Peyer's patch (tissue), 4 donors: Measurements from ENCODE around the gene SYCN. TPM values are rescaled to one million over a fixed set of nuclear protein-coding genes. Genes with fewer than 3 reads are reported as not detected.
"Not testable (repeated sequence)": the region's sequence is repeated elsewhere in the genome, so short reads cannot be mapped to it uniquely, and the experiment has no call there.

Source experiments
- DNase-seq, 3 donors: peaks; one replicate each; pipeline ENCODE4 v3.0.0-alpha.2; 2017 to 2019
- H3K27ac ChIP-seq, 4 donors: fragments of 200-600 bp; sonication (generic); one replicate each; pipeline ENCODE4 v1.5.1; 2016 to 2019
- H3K27me3 ChIP-seq, 2 donors: fragments of 200-600 bp; sonication (generic); one replicate each; pipeline ENCODE4 v1.5.1; 2019
- H3K36me3 ChIP-seq, 3 donors: fragments of 200-600 bp; sonication (generic); one replicate each; pipeline ENCODE4 v1.5.1; 2016 to 2019
- H3K4me1 ChIP-seq, 4 donors: fragments of 200-600 bp; sonication (generic); one replicate each; pipeline ENCODE4 v1.5.1; 2016 to 2019
- H3K4me3 ChIP-seq, 4 donors: fragments of 200-600 bp; sonication (generic); 1 replicate in 3 of 4; 2 replicates in 1 of 4; pipeline ENCODE4 v1.5.1; 2016 to 2019; ENCODE audit warnings: mild to moderate bottlenecking in 1 of 4
- H3K9me3 ChIP-seq, 4 donors: fragments of 200-600 bp; sonication (generic); one replicate each; pipeline ENCODE4 v1.5.1; 2016 to 2019; ENCODE audit warnings: mild to moderate bottlenecking in 1 of 4
- CTCF ChIP-seq, 6 experiments: fragments of 450-650 bp in 4 of 6; fragments of 200-600 bp in 2 of 6; sonication (generic) in 1 of 6; IDR thresholded peaks; one replicate each; pipeline ENCODE4 v1.5.1; 2017 to 2019; ENCODE audit warnings: antibody characterized with exemption in 6 of 6, mild to moderate bottlenecking in 3 of 6, moderate library complexity in 1 of 6
- POLR2A ChIP-seq, 2 donors: fragments of 450-650 bp; IDR thresholded peaks; one replicate each; pipeline ENCODE4 v1.5.1; 2017; ENCODE audit warnings: antibody characterized with exemption in 2 of 2, mild to moderate bottlenecking in 2 of 2, moderate library complexity in 2 of 2
- total RNA-seq, 4 donors: library from RNA; depleted of rRNA; stranded (reverse); fragments of >200 nt; gene quantifications; one replicate each; pipeline ENCODE4 v1.1.0, GENCODE V29; 2016

The SYCN gene
- total RNA-seq, 4 donors from 2014 or later, result not detected

GRCh38 chr19:39248806-39249205 lies 44.7 kb upstream of the SYCN start, which contains the start of gene IFNL4:
IFNL4 (minus strand) TSS chr19:39248856.
- H3K27ac ChIP-seq, result no peak within 1 kb of the TSS
- peaks cover 0 to 14% (median 0%) of the 10 kb centered on the region in 4 donors for H3K4me1 ChIP-seq
- H3K4me3 ChIP-seq, result peak within 1 kb of the TSS in 2 of 4 donors; percentile 12 to 24
- DNase-seq, result no peak
- H3K36me3 ChIP-seq, result no peaks in the 10 kb centered on the region
- H3K27me3 ChIP-seq, result peaks cover 0 to 16% of the 10 kb centered on the region in 2 donors
- TF ChIP-seq POLR2A (IDR thresholded peaks at IDR 0.05), result no peak
- TF ChIP-seq CTCF (IDR thresholded peaks at IDR 0.05), result no peak
- H3K9me3 ChIP-seq, result no peaks in the 10 kb centered on the region

- H3K27me3 ChIP-seq, result peaks cover 0 to 16% of the 10 kb centered on the region in 2 donors
- H3K4me1 ChIP-seq, result peaks cover 0 to 14% (median 0%) of the 10 kb centered on the region in 4 donors
- TF ChIP-seq POLR2A (IDR thresholded peaks at IDR 0.05) (no peak), CTCF (IDR thresholded peaks at IDR 0.05) (no peak)
- no peak overlapping the region for H3K27ac ChIP-seq
- H3K4me3 ChIP-seq, result peak overlapping the region in 2 of 4 donors; percentile 12 to 24
- H3K36me3 ChIP-seq, result no peaks in the 10 kb centered on the region
- H3K9me3 ChIP-seq, result no peaks in the 10 kb centered on the region
- no peak for DNase-seq
These were observed 43.9 kb upstream of the SYCN start for GRCh38 chr19:39247701-39248664.

- H3K4me1 ChIP-seq, result peaks cover 0 to 14% (median 0%) of the 10 kb centered on the region in 4 donors
- H3K27ac ChIP-seq, result no peak overlapping the region
- H3K36me3 ChIP-seq, result no peaks in the 10 kb centered on the region
- DNase-seq, result peak in 2 of 3 donors; percentile 32 to 47
- H3K4me3 ChIP-seq, result peak overlapping the region in 3 of 4 donors; percentile 6 to 24 (median 12)
- no peaks in the 10 kb centered on the region for H3K9me3 ChIP-seq
- no peak for TF ChIP-seq CTCF (IDR thresholded peaks at IDR 0.05)
- no peak for TF ChIP-seq POLR2A (IDR thresholded peaks at IDR 0.05)
- H3K27me3 ChIP-seq, result peaks cover 0 to 16% of the 10 kb centered on the region in 2 donors
These were observed 43.0 kb upstream of the SYCN start for GRCh38 chr19:39246951-39247669.

- not testable (repeated sequence) for H3K4me3 ChIP-seq, H3K9me3 ChIP-seq, H3K27ac ChIP-seq, DNase-seq, H3K36me3 ChIP-seq
- H3K27me3 ChIP-seq, result peaks cover 0 to 16% of the 10 kb centered on the region in 2 donors
- peaks cover 0 to 14% (median 0%) of the 10 kb centered on the region in 4 donors for H3K4me1 ChIP-seq
These were observed 41.1 kb upstream of the SYCN start for GRCh38 chr19:39245166-39245565.

GRCh38 chr19:39244410-39245100 lies 40.5 kb upstream of the SYCN start, which contains the start of gene IFNL3:
IFNL3 (minus strand) TSS chr19:39245006; CDS start chr19:39244967, 39 bp downstream.
- not testable (repeated sequence) for DNase-seq, H3K9me3 ChIP-seq, H3K4me3 ChIP-seq, H3K27ac ChIP-seq, H3K36me3 ChIP-seq
- peaks cover 0 to 16% of the 10 kb centered on the region in 2 donors for H3K27me3 ChIP-seq
- peaks cover 0 to 14% (median 0%) of the 10 kb centered on the region in 4 donors for H3K4me1 ChIP-seq

GRCh38 chr19:39243741-39244140 lies 39.7 kb upstream of the SYCN start:
- H3K4me3 ChIP-seq, H3K27ac ChIP-seq, DNase-seq, H3K9me3 ChIP-seq, H3K36me3 ChIP-seq: not testable (repeated sequence)
- Histone ChIP-seq H3K27me3 (peaks cover 0 to 16% of the 10 kb centered on the region in 2 donors), H3K4me1 (peaks cover 0 to 14% (median 0%) of the 10 kb centered on the region in 4 donors)
